HEK293 (cell line): Measurements from ENCODE around the gene RNF166.

Experiments
- KLF17 ChIP-seq: fragments of 450-650 bp; formaldehyde crosslinking; IDR thresholded peaks from 2 replicates; pipeline ENCODE4 v1.5.1; 2016; ENCODE audit warnings: missing biosample characterization, missing genetic modification characterization
- ZBTB7A ChIP-seq: fragments of 450-650 bp; formaldehyde crosslinking; IDR thresholded peaks from 2 replicates; pipeline ENCODE4 v1.5.1; 2016; ENCODE audit warnings: low read depth, missing biosample characterization, missing genetic modification characterization
- ZNF114 ChIP-seq: fragments of 450-650 bp; formaldehyde crosslinking; IDR thresholded peaks from 2 replicates; pipeline ENCODE4 v1.5.0; 2017; ENCODE audit warnings: missing biosample characterization, missing genetic modification characterization
- ZNF138 ChIP-seq: fragments of 450-650 bp; formaldehyde crosslinking; IDR thresholded peaks from 2 replicates; pipeline ENCODE4 v1.5.1; 2016; ENCODE audit warnings: missing biosample characterization, missing genetic modification characterization, borderline replicate concordance
- ZNF223 ChIP-seq: fragments of 450-650 bp; formaldehyde crosslinking; IDR thresholded peaks from 2 replicates; pipeline ENCODE4 v1.5.1; 2016; ENCODE audit warnings: missing biosample characterization, missing genetic modification characterization
- ZNF280D ChIP-seq: fragments of 450-650 bp; formaldehyde crosslinking; IDR thresholded peaks from 2 replicates; pipeline ENCODE4 v1.5.1; 2016; ENCODE audit warnings: missing biosample characterization, missing genetic modification characterization
- ZNF530 ChIP-seq: fragments of 450-650 bp; formaldehyde crosslinking; IDR thresholded peaks from 2 replicates; pipeline ENCODE4 v1.5.1; 2016; ENCODE audit warnings: low read depth, missing biosample characterization, missing genetic modification characterization
- ZNF544 ChIP-seq: fragments of 450-650 bp; formaldehyde crosslinking; IDR thresholded peaks from 2 replicates; pipeline ENCODE4 v1.5.0; 2017; ENCODE audit warnings: missing biosample characterization, missing genetic modification characterization
- ZNF768 ChIP-seq: fragments of 450-650 bp; formaldehyde crosslinking; IDR thresholded peaks from 2 replicates; pipeline ENCODE4 v1.5.1; 2018; ENCODE audit warnings: missing biosample characterization, mild to moderate bottlenecking, missing genetic modification characterization
- ZSCAN4 ChIP-seq: fragments of 450-650 bp; formaldehyde crosslinking; IDR thresholded peaks from 2 replicates; pipeline ENCODE4 v1.5.1; 2017; ENCODE audit warnings: missing biosample characterization, missing genetic modification characterization
- TF ChIP-seq, protein P1 (sequence below): fragments of 450-650 bp; formaldehyde crosslinking; IDR thresholded peaks from 2 replicates; pipeline ENCODE4 v1.5.1; 2016; ENCODE audit warnings: missing biosample characterization, missing genetic modification characterization
- TF ChIP-seq, protein P2 (sequence below): fragments of 450-650 bp; formaldehyde crosslinking; IDR thresholded peaks from 2 replicates; pipeline ENCODE4 v1.5.1; 2016; ENCODE audit warnings: missing biosample characterization, missing genetic modification characterization
- TF ChIP-seq, protein P3 (sequence below): fragments of 450-650 bp; formaldehyde crosslinking; IDR thresholded peaks from 2 replicates; pipeline ENCODE4 v1.5.1; 2016; ENCODE audit warnings: missing biosample characterization, missing genetic modification characterization
- TF ChIP-seq, protein P4 (sequence below): fragments of 450-650 bp; formaldehyde crosslinking; IDR thresholded peaks from 2 replicates; pipeline ENCODE4 v1.5.1; 2016; ENCODE audit warnings: missing biosample characterization, missing genetic modification characterization

DNA sequence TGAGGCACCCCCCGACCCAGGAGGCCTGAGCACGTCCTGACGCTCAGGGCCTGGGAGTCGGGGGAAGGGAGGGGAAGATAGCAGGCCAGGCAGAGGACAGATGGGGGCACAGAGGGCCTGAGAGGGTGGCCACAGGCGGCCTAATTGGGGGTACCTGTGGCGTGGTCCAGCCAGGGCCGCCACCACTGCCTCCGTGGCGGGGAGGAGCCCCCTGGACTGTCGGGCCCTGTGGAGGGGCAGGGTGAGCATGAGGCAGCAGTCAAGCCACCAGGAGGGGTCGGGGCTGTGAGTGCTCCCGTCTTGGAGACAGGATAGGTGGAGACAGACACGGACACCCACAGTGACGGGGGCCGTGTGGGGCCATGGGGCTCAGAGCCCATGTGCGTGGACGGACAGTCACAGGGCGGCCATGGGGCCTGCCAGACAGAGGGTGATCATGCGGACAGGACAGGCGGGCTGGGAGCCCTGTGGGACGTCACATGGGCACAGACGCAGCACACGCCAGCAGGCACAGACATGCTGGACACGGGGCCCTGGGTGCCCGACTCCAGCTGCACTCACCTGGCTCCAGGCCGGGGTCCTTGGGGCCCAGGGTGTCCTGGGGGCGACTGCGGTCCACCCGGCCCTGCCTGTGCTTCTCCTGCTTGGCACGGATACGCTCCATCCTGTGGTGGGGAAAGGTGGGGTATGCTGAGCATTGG lies 18.8 kb upstream of the RNF166 start:
- TF ChIP-seq, protein P1, sequence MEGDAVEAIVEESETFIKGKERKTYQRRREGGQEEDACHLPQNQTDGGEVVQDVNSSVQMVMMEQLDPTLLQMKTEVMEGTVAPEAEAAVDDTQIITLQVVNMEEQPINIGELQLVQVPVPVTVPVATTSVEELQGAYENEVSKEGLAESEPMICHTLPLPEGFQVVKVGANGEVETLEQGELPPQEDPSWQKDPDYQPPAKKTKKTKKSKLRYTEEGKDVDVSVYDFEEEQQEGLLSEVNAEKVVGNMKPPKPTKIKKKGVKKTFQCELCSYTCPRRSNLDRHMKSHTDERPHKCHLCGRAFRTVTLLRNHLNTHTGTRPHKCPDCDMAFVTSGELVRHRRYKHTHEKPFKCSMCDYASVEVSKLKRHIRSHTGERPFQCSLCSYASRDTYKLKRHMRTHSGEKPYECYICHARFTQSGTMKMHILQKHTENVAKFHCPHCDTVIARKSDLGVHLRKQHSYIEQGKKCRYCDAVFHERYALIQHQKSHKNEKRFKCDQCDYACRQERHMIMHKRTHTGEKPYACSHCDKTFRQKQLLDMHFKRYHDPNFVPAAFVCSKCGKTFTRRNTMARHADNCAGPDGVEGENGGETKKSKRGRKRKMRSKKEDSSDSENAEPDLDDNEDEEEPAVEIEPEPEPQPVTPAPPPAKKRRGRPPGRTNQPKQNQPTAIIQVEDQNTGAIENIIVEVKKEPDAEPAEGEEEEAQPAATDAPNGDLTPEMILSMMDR (tag by site-specific recombination): no peak
- TF ChIP-seq ZNF138 (tag by site-specific recombination) (no peak), ZNF280D (tag by site-specific recombination) (no peak), ZNF114 (tag by site-specific recombination) (no peak), KLF17 (tag by site-specific recombination) (no peak), ZBTB7A (tag by site-specific recombination) (no peak), ZNF768 (no peak), ZSCAN4 (tag by site-specific recombination) (no peak), ZNF530 (no peak), ZNF223 (tag by site-specific recombination) (no peak), ZNF544 (no peak)
- TF ChIP-seq, protein P2, sequence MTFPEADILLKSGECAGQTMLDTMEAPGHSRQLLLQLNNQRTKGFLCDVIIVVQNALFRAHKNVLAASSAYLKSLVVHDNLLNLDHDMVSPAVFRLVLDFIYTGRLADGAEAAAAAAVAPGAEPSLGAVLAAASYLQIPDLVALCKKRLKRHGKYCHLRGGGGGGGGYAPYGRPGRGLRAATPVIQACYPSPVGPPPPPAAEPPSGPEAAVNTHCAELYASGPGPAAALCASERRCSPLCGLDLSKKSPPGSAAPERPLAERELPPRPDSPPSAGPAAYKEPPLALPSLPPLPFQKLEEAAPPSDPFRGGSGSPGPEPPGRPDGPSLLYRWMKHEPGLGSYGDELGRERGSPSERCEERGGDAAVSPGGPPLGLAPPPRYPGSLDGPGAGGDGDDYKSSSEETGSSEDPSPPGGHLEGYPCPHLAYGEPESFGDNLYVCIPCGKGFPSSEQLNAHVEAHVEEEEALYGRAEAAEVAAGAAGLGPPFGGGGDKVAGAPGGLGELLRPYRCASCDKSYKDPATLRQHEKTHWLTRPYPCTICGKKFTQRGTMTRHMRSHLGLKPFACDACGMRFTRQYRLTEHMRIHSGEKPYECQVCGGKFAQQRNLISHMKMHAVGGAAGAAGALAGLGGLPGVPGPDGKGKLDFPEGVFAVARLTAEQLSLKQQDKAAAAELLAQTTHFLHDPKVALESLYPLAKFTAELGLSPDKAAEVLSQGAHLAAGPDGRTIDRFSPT (tag by site-specific recombination): no peak
- TF ChIP-seq, protein P3, sequence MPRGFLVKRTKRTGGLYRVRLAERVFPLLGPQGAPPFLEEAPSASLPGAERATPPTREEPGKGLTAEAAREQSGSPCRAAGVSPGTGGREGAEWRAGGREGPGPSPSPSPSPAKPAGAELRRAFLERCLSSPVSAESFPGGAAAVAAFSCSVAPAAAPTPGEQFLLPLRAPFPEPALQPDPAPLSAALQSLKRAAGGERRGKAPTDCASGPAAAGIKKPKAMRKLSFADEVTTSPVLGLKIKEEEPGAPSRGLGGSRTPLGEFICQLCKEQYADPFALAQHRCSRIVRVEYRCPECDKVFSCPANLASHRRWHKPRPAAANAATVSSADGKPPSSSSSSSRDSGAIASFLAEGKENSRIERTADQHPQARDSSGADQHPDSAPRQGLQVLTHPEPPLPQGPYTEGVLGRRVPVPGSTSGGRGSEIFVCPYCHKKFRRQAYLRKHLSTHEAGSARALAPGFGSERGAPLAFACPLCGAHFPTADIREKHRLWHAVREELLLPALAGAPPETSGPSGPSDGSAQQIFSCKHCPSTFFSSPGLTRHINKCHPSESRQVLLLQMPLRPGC: no peak
- TF ChIP-seq, protein P4, sequence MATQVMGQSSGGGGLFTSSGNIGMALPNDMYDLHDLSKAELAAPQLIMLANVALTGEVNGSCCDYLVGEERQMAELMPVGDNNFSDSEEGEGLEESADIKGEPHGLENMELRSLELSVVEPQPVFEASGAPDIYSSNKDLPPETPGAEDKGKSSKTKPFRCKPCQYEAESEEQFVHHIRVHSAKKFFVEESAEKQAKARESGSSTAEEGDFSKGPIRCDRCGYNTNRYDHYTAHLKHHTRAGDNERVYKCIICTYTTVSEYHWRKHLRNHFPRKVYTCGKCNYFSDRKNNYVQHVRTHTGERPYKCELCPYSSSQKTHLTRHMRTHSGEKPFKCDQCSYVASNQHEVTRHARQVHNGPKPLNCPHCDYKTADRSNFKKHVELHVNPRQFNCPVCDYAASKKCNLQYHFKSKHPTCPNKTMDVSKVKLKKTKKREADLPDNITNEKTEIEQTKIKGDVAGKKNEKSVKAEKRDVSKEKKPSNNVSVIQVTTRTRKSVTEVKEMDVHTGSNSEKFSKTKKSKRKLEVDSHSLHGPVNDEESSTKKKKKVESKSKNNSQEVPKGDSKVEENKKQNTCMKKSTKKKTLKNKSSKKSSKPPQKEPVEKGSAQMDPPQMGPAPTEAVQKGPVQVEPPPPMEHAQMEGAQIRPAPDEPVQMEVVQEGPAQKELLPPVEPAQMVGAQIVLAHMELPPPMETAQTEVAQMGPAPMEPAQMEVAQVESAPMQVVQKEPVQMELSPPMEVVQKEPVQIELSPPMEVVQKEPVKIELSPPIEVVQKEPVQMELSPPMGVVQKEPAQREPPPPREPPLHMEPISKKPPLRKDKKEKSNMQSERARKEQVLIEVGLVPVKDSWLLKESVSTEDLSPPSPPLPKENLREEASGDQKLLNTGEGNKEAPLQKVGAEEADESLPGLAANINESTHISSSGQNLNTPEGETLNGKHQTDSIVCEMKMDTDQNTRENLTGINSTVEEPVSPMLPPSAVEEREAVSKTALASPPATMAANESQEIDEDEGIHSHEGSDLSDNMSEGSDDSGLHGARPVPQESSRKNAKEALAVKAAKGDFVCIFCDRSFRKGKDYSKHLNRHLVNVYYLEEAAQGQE (tag by site-specific recombination): no peak
